ENCODE data around the gene SORCS2.

The SORCS2 gene

GRCh38 chr4:7590899-7591298, 398.6 kb downstream of the SORCS2 start:
- Histone ChIP-seq H3K4me3 (replicated peaks; ENCODE audit: low read depth, low read length) (no peak overlapping the region), H3K27me3 (replicated peaks; ENCODE audit: control insufficient read depth, insufficient read depth, low read length) (no peaks in the 10 kb centered on the region), H3K36me3 (ENCODE audit: control insufficient read depth, insufficient read depth, low read length) (no peaks in the 10 kb centered on the region)
- DNase-seq (ENCODE audit: extremely low read depth, insufficient read length), result no peak
- TF ChIP-seq, protein P1, sequence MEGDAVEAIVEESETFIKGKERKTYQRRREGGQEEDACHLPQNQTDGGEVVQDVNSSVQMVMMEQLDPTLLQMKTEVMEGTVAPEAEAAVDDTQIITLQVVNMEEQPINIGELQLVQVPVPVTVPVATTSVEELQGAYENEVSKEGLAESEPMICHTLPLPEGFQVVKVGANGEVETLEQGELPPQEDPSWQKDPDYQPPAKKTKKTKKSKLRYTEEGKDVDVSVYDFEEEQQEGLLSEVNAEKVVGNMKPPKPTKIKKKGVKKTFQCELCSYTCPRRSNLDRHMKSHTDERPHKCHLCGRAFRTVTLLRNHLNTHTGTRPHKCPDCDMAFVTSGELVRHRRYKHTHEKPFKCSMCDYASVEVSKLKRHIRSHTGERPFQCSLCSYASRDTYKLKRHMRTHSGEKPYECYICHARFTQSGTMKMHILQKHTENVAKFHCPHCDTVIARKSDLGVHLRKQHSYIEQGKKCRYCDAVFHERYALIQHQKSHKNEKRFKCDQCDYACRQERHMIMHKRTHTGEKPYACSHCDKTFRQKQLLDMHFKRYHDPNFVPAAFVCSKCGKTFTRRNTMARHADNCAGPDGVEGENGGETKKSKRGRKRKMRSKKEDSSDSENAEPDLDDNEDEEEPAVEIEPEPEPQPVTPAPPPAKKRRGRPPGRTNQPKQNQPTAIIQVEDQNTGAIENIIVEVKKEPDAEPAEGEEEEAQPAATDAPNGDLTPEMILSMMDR (IDR thresholded peaks at IDR 0.05; ENCODE audit: insufficient read depth, low read length, poor library complexity, severe bottlenecking), result no peak

GRCh38 chr4:7591409-7592053, 399.2 kb downstream of the SORCS2 start:
- TF ChIP-seq, protein P1 (IDR thresholded peaks at IDR 0.05; ENCODE audit: insufficient read depth, low read length, poor library complexity, severe bottlenecking), result no peak
- H3K36me3 ChIP-seq (ENCODE audit: control insufficient read depth, insufficient read depth, low read length), result no peaks in the 10 kb centered on the region
- DNase-seq (ENCODE audit: extremely low read depth, insufficient read length), result no peak
- H3K27me3 ChIP-seq (replicated peaks; ENCODE audit: control insufficient read depth, insufficient read depth, low read length), result no peaks in the 10 kb centered on the region
- no peak overlapping the region for H3K4me3 ChIP-seq (replicated peaks; ENCODE audit: low read depth, low read length)

- TF ChIP-seq, protein P1 (IDR thresholded peaks at IDR 0.05; ENCODE audit: insufficient read depth, low read length, poor library complexity, severe bottlenecking), result no peak
- Histone ChIP-seq H3K36me3 (ENCODE audit: control insufficient read depth, insufficient read depth, low read length) (no peaks in the 10 kb centered on the region), H3K27me3 (replicated peaks; ENCODE audit: control insufficient read depth, insufficient read depth, low read length) (no peaks in the 10 kb centered on the region), H3K4me3 (replicated peaks; ENCODE audit: low read depth, low read length) (no peak overlapping the region)
- DNase-seq (ENCODE audit: extremely low read depth, insufficient read length), result no peak
Observed at GRCh38 chr4:7593646-7594412, 401.5 kb downstream of the SORCS2 start.

DNA sequence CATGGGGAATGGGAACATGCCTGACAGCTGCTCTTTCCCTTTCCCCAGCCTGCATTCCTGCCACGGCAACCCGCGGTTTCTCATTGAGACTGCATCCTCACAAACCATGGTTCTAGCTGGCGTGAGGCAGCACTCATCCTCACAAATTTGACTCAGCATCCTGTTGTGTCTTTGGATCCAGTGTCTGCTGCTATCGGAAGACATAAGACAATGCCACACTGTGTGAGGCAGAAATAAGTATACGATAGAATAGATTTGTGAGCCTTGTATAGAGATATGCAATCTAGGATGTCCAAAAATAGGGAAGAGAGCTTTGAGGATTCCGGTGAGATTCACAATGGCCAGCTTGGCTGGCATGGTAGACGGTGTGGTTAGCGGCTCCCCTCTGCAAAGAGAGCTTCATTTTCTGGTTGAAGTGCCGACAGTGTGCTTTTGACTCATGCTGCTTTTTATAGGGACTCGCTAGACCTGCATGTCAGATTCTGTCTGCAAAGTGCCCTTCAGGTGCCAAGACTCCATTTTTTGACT, 403.7 kb downstream of the SORCS2 start:
- TF ChIP-seq, protein P1 (IDR thresholded peaks at IDR 0.05; ENCODE audit: insufficient read depth, low read length, poor library complexity, severe bottlenecking), result no peak
- Histone ChIP-seq H3K27me3 (replicated peaks; ENCODE audit: control insufficient read depth, insufficient read depth, low read length) (no peaks in the 10 kb centered on the region), H3K36me3 (ENCODE audit: control insufficient read depth, insufficient read depth, low read length) (no peaks in the 10 kb centered on the region), H3K4me3 (replicated peaks; ENCODE audit: low read depth, low read length) (no peak overlapping the region)
- no peak for DNase-seq (ENCODE audit: extremely low read depth, insufficient read length)

DNA sequence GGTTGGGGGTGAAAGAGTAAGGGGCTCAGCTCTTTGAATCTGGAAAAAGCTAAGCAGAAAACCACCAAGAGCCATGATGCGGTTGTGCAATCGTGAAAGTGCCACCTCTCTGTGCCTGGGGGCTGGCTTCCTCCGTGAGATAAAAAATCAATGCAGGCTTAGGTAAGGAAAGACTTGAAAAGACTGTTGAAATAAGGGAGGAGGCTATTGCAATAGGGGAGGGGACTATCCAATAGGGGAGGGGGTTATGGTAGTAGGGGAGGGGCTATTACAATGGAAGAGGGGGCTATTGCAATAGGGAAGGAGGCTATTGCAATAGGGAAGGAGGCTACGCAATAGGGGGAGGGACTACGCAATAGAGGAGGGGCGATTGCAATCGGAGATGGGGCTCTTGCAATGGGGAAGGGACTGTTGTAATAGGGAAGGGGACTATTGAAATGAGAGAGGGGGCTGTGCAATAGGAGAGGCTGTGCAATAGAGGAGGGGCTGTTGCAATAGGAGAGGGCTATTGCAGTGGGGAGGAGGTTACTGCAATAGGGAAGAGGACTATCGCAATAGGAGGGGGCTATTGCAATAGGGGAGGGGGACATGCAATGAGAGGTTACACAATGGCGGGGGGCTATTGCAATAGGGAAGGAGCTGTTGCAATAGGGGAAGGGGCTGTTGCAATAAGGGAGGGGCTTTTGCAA, 404.7 kb downstream of the SORCS2 start:
- no peaks in the 10 kb centered on the region for H3K27me3 ChIP-seq (replicated peaks; ENCODE audit: control insufficient read depth, insufficient read depth, low read length)
- H3K4me3 ChIP-seq (replicated peaks; ENCODE audit: low read depth, low read length), result no peak overlapping the region
- TF ChIP-seq, protein P1 (IDR thresholded peaks at IDR 0.05; ENCODE audit: insufficient read depth, low read length, poor library complexity, severe bottlenecking), result no peak
- no peak for DNase-seq (ENCODE audit: extremely low read depth, insufficient read length)
- H3K36me3 ChIP-seq (ENCODE audit: control insufficient read depth, insufficient read depth, low read length), result no peaks in the 10 kb centered on the region

Measured in GM06990 (cell line).